Small intestine (tissue), 7 donors: ENCODE data around the gene RAMACL. TPM values are rescaled to one million over a fixed set of nuclear protein-coding genes. Genes with fewer than 3 reads are reported as not detected.
A peak's percentile ranks its signal among the peaks of the same experiment; 100 is the strongest.

ENCODE experiments used
- DNase-seq, 2 donors: peaks; one replicate each; pipeline versions ENCODE4 v3.0.0 to v3.0.0-alpha.2; 2013
- FAIRE-seq: peaks from 2 replicates; lab custom pipeline; 2012; peaks lifted over from hg19 to GRCh38; lab: Jason Lieb, UNC
- H3K27ac ChIP-seq, 3 donors: one replicate each; pipeline ENCODE4 v1.5.1; 2013; ENCODE audit warnings: low read length in 2 of 3, mild to moderate bottlenecking in 2 of 3, control low read depth in 1 of 3, inconsistent platforms in 1 of 3, low read depth in 1 of 3, moderate library complexity in 1 of 3
- H3K27me3 ChIP-seq, 3 donors: one replicate each; pipeline ENCODE4 v1.6.1; 2013; ENCODE audit warnings: low read length in 3 of 3, inconsistent platforms in 1 of 3; ENCODE audit not compliant: control insufficient read depth in 3 of 3, insufficient read depth in 3 of 3
- H3K36me3 ChIP-seq, 3 donors: one replicate each; pipeline ENCODE4 v1.6.1; 2013; ENCODE audit warnings: low read length in 3 of 3, inconsistent platforms in 1 of 3, low read depth in 1 of 3, mild to moderate bottlenecking in 1 of 3, moderate library complexity in 1 of 3; ENCODE audit not compliant: control insufficient read depth in 3 of 3, insufficient read depth in 2 of 3
- H3K4me1 ChIP-seq, 3 donors: one replicate each; pipeline ENCODE4 v1.6.1; 2013; ENCODE audit warnings: low read length in 2 of 3, inconsistent platforms in 1 of 3, low read depth in 1 of 3, mild to moderate bottlenecking in 1 of 3, moderate library complexity in 1 of 3; ENCODE audit not compliant: control insufficient read depth in 3 of 3, insufficient read depth in 2 of 3
- H3K4me3 ChIP-seq, 3 donors: one replicate each; pipeline ENCODE4 v1.5.1; 2013; ENCODE audit warnings: low read length in 3 of 3, control low read depth in 1 of 3, inconsistent platforms in 1 of 3, low read depth in 1 of 3, mild to moderate bottlenecking in 1 of 3, moderate library complexity in 1 of 3
- H3K9me3 ChIP-seq, 2 donors: one replicate each; pipeline ENCODE4 v1.6.1; 2013; ENCODE audit warnings: low read depth in 1 of 2, low read length in 1 of 2; ENCODE audit not compliant: control insufficient read depth in 2 of 2, insufficient read depth in 1 of 2
- WGBS, 3 donors: extraction: QIAGEN DNeasy Blood & Tissue Kit; methylation state at CpG; one replicate each; pipeline ENCODE4 v1.1.7; 2013; 5-methylcytosine and 5-hydroxymethylcytosine counted together
- polyA plus RNA-seq, 4 donors: library from polyadenylated mRNA; stranded (reverse) in 3 of 4; unstranded in 1 of 4; fragments of 200-250 nt in 3 of 4; fragments of 120-200 nt in 1 of 4; gene quantifications; one replicate each; pipeline versions ENCODE4 v1.2.1 to v1.2.3, GENCODE V29; 2013
- donor health status: healthy with polysubstance abuse.
- donor health status: control.
- donor health status: control.
- donor health status: Bipolar disorder and iron deficiency.
- donor health status: healthy.

The RAMACL gene
- polyA plus RNA-seq, 4 donors = 0.16 to 0.24 TPM; not detected in 2

DNA sequence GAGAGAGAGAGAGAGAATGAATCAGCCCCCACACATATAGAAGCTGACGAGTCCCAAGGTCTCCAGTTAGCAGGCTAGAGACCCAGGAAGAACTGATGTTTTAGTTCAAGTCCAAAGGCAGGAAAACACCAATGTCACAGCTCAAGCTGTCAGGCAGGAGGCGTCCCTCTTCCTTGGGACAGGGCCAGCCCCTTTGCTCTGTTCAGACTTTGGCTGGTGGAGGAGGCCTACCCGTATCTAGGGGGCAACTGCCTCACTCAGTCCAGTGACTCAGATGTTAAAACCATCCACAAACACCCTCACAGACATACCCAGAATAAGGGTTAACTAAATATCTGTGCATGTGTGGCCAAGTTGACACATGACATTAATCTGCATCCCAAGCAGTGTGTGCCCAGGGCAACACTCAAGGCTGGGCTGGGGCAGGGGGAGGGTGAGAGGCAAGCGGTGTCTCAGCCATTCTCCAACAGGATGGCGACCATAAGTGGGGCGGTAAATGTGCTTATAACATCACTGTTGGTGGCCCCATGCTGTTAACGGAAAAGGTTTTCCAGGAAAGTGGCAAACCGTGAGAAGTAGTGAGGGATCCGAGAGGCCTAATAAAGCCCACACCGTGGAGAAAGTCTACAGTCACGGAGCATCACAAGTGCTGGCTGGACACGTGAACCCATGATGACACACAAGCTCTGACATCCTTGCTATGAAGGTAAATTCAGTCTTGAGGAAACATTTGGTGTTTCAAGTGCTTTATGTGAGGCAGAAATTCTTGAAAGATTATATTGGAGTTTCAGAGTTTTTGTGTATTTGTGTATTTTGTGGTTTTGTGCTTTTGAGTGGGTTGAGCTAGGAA is 28.1 kb downstream of the RAMACL start:
- no peaks in the 10 kb centered on the region for H3K27me3 ChIP-seq
- no peak overlapping the region for H3K4me3 ChIP-seq
- no peak overlapping the region for H3K27ac ChIP-seq
- no peaks in the 10 kb centered on the region for H3K4me1 ChIP-seq
- H3K36me3 ChIP-seq = peaks cover 0 to 6% (median 0%) of the 10 kb centered on the region in 3 donors
- WGBS, 3 donors = 89 to 93% (median 91%) methylated on average over 12 of the region's 12 CpGs
- H3K9me3 ChIP-seq = peaks cover 0 to 6% of the 10 kb centered on the region in 2 donors
- no peak for DNase-seq
- no peak for FAIRE-seq

DNA sequence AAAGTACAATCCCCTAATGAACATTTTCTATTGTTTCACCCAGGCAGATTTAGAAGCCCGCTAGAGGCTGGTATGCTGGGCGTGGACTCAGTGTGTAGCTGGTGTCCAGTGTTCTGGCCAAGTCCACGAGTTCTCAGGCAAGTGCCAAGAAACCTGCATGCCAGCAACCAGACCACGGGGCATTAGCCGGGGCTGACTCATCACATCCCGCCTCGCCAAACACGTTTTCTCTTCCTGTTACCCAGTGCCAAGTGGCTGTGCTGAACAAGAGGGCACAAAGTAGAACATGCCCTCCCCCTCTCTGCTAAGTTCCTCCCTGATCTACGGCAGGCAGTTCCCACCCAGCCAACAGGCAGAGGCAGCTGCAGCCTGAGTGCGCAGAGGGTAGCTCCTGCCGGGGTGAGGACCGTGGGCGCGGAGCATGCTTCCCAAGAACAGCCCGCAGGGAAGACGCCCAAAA is 29.6 kb downstream of the RAMACL start:
- 40 to 62% (median 47%) methylated on average over 16 of the region's 16 CpGs for WGBS, 3 donors

DNA sequence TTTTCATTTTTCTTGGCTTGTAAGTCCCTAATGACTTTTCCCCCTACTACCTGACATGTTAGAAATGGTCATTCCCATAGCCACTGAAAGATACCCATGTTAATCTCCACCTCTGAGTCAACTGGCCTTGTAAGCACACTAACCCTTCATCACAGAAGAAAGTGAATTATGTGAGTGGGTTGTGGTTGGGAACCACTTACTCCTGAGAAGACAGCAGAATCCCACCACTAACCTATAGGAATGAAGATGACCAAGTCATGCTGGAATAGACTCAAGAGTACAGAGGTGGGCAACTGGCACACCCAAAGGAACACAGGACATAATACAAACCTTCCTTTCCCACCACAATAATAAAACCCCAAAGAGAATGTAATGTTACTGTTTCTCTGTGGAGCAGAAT is 30.1 kb downstream of the RAMACL start:
- Histone ChIP-seq H3K27ac (peak overlapping the region in 1 of 3 donors; percentile 55), H3K9me3 (peaks cover 0 to 6% of the 10 kb centered on the region in 2 donors), H3K4me3 (no peak overlapping the region), H3K27me3 (peaks cover 0 to 2% (median 0%) of the 10 kb centered on the region in 3 donors), H3K4me1 (no peaks in the 10 kb centered on the region), H3K36me3 (peaks cover 0 to 2% (median 0%) of the 10 kb centered on the region in 3 donors)
- DNase-seq (no peak), FAIRE-seq (no peak)

More for the DNA sequence above, 29.6 kb downstream of the RAMACL start:
- FAIRE-seq = no peak
- H3K4me1 ChIP-seq = no peaks in the 10 kb centered on the region
- H3K27ac ChIP-seq = peak overlapping the region in 1 of 3 donors; percentile 22
- H3K36me3 ChIP-seq = peaks cover 0 to 2% (median 0%) of the 10 kb centered on the region in 3 donors
- DNase-seq = peak in 1 of 2 donors; percentile 83
- no peaks in the 10 kb centered on the region for H3K27me3 ChIP-seq
- no peak overlapping the region for H3K4me3 ChIP-seq
- peaks cover 0 to 6% of the 10 kb centered on the region in 2 donors for H3K9me3 ChIP-seq

DNA sequence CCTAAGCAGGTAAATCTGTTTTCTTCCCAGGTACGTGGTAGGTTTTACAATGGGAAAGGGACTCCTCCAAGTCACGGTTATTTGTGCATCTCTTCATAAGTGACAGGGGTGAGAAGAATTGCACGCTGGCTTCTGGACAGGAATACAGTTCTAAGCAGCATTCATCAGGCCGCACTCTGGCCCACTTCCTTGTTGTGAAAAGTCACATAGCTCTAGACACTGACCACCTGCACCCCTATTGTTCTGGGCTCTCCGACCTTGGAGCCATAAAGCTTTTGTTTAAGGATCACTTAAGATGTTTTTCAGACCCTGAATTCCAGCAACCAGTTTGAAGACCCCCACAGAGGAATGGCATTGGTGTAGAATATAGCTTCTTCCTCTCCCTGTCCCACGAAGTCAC is 31.4 kb downstream of the RAMACL start:
- WGBS, 3 donors = 77 to 89% (median 89%) methylated on average over 6 of the region's 6 CpGs
- no peak for FAIRE-seq
- no peak for DNase-seq
- Histone ChIP-seq H3K36me3 (no peaks in the 10 kb centered on the region), H3K4me1 (no peaks in the 10 kb centered on the region), H3K27me3 (peaks cover 0 to 2% (median 0%) of the 10 kb centered on the region in 3 donors), H3K27ac (peak overlapping the region in 2 of 3 donors; percentile 14 to 48), H3K4me3 (no peak overlapping the region), H3K9me3 (peaks cover 0 to 6% of the 10 kb centered on the region in 2 donors)

DNA sequence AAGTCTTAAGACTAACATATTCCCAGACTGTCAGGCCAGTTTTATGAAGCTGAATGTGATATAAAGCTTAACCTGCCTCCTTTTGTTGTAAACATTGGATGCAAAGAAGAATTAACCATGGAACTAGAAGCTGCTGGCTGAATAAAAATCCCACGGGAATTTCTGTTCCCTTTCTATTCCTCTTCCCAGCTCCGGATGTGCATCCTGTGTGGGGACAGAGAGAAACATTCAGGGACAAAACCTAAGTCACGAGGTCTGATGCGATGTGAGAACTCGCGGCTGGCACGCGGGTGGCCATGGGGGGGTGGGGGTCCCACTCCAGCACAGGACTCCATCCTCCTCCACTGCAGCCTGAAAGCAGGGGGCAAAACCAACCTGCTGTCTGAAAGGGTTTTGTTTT is 32.2 kb downstream of the RAMACL start:
- Histone ChIP-seq H3K36me3 (no peaks in the 10 kb centered on the region), H3K4me1 (no peaks in the 10 kb centered on the region), H3K4me3 (no peak overlapping the region), H3K27me3 (peaks cover 0 to 2% (median 0%) of the 10 kb centered on the region in 3 donors), H3K27ac (peak overlapping the region in 2 of 3 donors; percentile 48 to 69), H3K9me3 (peaks cover 0 to 6% of the 10 kb centered on the region in 2 donors)
- FAIRE-seq (no peak), DNase-seq (no peak)
- WGBS, 3 donors = 73 to 89% (median 81%) methylated on average over 8 of the region's 8 CpGs

DNA sequence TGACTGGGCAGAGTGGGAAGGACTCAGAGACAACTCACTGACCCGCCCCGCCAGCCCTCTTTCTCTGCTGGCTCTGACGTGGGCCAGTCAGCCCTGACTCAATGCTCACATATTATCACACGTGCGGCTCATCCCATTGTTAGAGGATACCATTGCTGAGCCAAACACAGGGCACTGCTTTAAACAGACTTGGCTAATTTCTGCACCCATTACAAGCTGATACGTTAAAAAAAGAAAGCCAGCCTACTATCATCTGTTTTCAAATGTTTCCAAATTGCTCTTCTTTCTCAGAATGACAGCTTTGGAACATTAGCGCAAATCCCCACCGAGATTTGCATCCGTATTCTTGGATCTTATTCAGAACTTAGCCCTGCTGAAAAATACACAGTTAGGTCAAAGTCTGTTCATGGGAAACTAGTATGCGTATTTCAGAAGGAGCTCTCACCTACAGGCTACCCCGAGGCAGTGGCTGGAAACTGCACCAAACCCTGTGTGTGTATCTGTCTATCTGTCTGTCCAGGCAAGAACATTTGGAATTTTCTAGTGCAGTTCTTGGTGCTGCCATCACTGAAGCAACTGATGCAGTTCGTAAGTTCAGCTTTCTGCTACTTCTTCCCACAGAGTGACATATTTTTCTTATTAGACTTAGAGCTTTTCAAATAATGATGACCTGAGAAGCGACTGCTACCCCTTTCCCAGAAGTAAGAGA is 32.8 kb downstream of the RAMACL start:
- Histone ChIP-seq H3K27me3 (peaks cover 0 to 2% (median 0%) of the 10 kb centered on the region in 3 donors), H3K9me3 (peaks cover 0 to 6% of the 10 kb centered on the region in 2 donors), H3K36me3 (no peaks in the 10 kb centered on the region), H3K4me3 (no peak overlapping the region), H3K27ac (peak overlapping the region in 1 of 3 donors; percentile 69), H3K4me1 (no peaks in the 10 kb centered on the region)
- DNase-seq (no peak), FAIRE-seq (no peak)
- 60 to 73% (median 64%) methylated on average over 13 of the region's 13 CpGs for WGBS, 3 donors

DNA sequence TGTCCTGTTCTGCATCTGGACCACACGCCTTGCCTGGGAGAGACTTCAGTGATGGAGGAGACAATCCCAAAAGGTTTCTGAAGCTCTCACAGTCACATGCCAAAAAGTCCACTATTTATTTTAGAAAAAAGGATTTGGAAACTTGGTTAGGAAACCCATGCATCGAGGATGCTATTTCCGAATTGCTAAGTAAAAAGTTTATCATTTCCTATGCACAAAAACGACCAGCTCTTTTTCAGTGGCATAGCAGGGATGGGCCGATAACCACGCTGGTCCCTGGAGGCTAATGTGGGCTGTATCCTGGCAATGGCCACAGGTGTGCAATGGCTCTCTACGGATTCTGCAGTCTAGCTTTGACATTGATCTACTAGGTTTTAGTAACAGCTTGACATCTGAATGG is 33.9 kb downstream of the RAMACL start:
- no peak for FAIRE-seq
- WGBS, 3 donors = 81 to 87% (median 84%) methylated on average over 7 of the region's 7 CpGs
- no peaks in the 10 kb centered on the region for H3K9me3 ChIP-seq
- no peak for DNase-seq
- H3K27ac ChIP-seq = no peak overlapping the region
- H3K4me3 ChIP-seq = no peak overlapping the region
- H3K4me1 ChIP-seq = no peaks in the 10 kb centered on the region
- H3K36me3 ChIP-seq = no peaks in the 10 kb centered on the region
- H3K27me3 ChIP-seq = peaks cover 0 to 2% (median 0%) of the 10 kb centered on the region in 3 donors

DNA sequence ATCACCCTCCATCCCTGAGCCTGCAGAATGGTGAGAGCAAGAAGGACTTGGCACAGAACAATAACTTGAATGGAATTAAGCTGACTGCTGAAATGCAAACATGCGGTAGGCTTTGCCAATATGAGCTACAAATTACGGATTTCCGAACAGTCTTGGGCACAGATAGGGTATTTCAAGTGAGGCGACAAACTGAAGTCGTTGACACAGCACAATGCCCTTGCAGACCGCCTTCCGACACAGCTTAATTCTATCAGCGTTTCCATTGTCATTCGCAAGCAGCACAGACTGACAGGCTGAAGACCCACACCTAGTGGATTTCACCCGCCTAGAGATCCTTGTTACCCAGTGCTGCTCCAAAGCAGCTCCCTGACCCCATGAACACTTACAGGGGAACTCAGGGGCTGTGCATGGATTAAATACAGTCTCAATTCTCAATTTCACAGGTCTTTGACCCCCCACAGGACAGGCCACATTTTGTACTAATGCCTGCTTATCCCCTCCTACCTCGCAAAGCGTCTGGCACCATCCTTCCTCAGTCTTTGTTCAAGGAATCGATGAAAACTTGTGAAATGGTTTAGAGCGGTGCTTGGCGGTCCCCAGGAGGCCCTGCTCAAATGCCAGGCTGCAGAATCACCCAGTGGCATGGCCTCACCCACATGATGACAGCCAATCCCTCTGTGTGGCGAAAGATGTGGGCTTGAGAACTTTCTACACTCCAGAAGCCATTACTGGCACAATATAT is 34.6 kb downstream of the RAMACL start:
- Histone ChIP-seq H3K27ac (no peak overlapping the region), H3K9me3 (no peaks in the 10 kb centered on the region), H3K36me3 (no peaks in the 10 kb centered on the region), H3K4me3 (no peak overlapping the region), H3K4me1 (no peaks in the 10 kb centered on the region), H3K27me3 (peaks cover 0 to 2% (median 0%) of the 10 kb centered on the region in 3 donors)
- WGBS, 3 donors = 88 to 90% (median 90%) methylated on average over 16 of the region's 16 CpGs
- FAIRE-seq (no peak), DNase-seq (no peak)
